ENCODE measurements around the gene C12orf50.

- no peak for TF ChIP-seq CTCF (IDR thresholded peaks at IDR 0.05)
- TF ChIP-seq POLR2AphosphoS5 (IDR thresholded peaks at IDR 0.05; ENCODE audit: insufficient read depth in 1 of 2, low read depth in 1 of 2) = no peak
- no peak for TF ChIP-seq POLR2A (IDR thresholded peaks at IDR 0.05)
Observed at GRCh38 chr12:87985069-87985675, 44.0 kb downstream of the C12orf50 start.

All from vagina (tissue), 2 donors.